ENCODE data around the gene TENM4.
A peak's percentile ranks its signal among the peaks of the same experiment; 100 is the strongest.

TENM4 gene

DNA sequence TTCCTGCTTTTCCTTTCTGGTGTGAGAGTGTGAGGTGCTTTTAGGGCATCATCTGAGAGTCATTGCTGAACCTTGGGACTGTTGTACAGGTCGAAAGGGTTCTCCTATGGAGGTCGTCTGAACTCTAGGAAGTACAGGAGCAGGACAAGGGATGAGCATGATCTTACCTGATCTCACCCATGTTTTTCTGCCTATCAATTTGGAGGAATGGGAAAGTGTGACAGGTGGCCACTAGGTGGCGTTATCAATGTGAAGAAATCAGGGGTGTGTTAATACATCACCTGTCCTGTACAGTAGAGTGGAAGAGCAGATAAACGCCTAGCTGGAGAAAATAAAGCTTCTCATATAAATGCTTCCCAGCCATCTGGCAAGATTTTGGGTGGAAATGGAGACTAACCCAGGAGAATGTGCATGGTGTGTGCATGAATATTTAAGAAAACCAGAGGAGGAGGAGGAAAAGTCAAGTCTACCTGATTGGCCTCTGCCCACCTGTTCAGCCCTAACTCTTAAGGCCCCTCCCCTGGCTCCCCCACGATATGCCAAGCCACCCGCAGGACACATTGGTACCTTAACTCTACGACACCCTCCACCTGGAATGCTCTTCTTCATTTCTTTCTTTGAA lies 794.2 kb downstream of the TENM4 start:
- no peaks in the 10 kb centered on the region for H3K79me2 ChIP-seq (ENCODE audit: control insufficient read depth, low read length)
- H3K9me3 ChIP-seq (ENCODE audit: control insufficient read depth, insufficient read depth, low read length), result no peaks in the 10 kb centered on the region
- no peak overlapping the region for H3K4me2 ChIP-seq (ENCODE audit: low read length)
- H3K27ac ChIP-seq (ENCODE audit: low read depth, low read length), result no peak overlapping the region
- no peaks in the 10 kb centered on the region for H3K36me3 ChIP-seq (ENCODE audit: control insufficient read depth, low read length)
- H3K9me2 ChIP-seq (replicated peaks; ENCODE audit: control insufficient read depth, low read length), result no peaks in the 10 kb centered on the region
- H4K20me1 ChIP-seq (ENCODE audit: control insufficient read depth, insufficient read depth, low read depth, low read length), result no peaks in the 10 kb centered on the region
- H3F3A ChIP-seq (ENCODE audit: control insufficient read depth, insufficient read depth), result no peaks in the 10 kb centered on the region
- no peak for TF ChIP-seq EZH2phosphoT487 (IDR thresholded peaks at IDR 0.05; ENCODE audit: borderline replicate concordance, low read length)
- TF ChIP-seq, protein P1, sequence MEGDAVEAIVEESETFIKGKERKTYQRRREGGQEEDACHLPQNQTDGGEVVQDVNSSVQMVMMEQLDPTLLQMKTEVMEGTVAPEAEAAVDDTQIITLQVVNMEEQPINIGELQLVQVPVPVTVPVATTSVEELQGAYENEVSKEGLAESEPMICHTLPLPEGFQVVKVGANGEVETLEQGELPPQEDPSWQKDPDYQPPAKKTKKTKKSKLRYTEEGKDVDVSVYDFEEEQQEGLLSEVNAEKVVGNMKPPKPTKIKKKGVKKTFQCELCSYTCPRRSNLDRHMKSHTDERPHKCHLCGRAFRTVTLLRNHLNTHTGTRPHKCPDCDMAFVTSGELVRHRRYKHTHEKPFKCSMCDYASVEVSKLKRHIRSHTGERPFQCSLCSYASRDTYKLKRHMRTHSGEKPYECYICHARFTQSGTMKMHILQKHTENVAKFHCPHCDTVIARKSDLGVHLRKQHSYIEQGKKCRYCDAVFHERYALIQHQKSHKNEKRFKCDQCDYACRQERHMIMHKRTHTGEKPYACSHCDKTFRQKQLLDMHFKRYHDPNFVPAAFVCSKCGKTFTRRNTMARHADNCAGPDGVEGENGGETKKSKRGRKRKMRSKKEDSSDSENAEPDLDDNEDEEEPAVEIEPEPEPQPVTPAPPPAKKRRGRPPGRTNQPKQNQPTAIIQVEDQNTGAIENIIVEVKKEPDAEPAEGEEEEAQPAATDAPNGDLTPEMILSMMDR (IDR thresholded peaks at IDR 0.05; ENCODE audit: low read depth, low read length, poor library complexity, severe bottlenecking), result peak; percentile 92
- no peaks in the 10 kb centered on the region for H3K4me1 ChIP-seq (ENCODE audit: control insufficient read depth, low read length)
- no peaks in the 10 kb centered on the region; the same call in 1 of the 2 replicates for H3K27me3 ChIP-seq (ENCODE audit: control insufficient read depth, low read length)
- no peak overlapping the region for H3K4me3 ChIP-seq (ENCODE audit: low read length)

DNA sequence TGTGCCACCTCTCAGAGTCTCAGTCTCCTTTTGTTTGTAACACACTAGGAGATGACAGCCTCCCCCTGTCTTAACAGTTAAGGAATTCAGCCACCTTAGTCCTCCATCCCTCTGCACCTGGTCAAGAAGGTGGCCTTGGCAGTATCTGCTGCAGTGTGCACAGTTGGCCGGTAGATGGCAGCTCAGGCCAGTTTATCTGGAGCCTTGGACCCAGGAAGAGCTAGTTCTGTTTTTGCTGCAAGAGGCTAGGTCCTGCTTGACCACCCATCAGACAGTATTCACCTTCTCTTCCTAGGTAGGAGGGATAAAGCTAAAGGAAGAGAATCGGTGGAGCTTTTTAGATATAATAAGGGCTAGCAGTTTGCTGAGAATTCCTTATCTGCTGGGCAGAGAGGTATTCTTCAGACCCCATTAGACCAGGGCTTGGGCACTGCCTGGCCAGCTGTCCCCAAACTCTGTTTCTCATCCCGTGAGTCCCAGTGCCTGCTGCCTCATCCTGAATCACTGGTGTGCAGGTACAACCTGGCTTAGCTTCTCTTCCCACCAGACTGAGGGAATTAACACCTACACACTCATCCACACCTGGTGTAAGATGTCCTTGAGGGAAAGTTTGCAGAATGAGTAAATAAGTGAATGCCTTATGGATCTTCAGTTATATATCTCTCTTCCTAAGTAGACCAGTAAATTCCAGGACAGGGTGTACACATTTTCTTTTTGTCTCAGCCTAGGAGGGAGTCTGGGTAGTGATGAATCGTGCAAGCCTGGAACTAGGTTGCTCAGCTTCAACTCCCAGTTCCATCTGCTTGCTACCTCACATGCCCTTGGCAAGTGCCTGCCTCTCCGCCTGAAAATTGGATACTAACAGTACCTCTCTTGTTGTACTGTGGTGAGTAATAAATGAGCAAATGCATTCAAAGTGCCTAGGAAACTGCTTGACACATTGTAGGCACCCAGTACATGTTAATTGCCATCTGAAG lies 795.3 kb downstream of the TENM4 start:
- no peaks in the 10 kb centered on the region for H3K9me3 ChIP-seq (ENCODE audit: control insufficient read depth, insufficient read depth, low read length)
- H3K27me3 ChIP-seq (ENCODE audit: control insufficient read depth, low read length), result no peaks in the 10 kb centered on the region; the same call in 1 of the 2 replicates
- no peaks in the 10 kb centered on the region for H3K36me3 ChIP-seq (ENCODE audit: control insufficient read depth, low read length)
- no peak overlapping the region for H3K4me2 ChIP-seq (ENCODE audit: low read length)
- no peaks in the 10 kb centered on the region for H3F3A ChIP-seq (ENCODE audit: control insufficient read depth, insufficient read depth)
- no peaks in the 10 kb centered on the region for H4K20me1 ChIP-seq (ENCODE audit: control insufficient read depth, insufficient read depth, low read depth, low read length)
- TF ChIP-seq EZH2phosphoT487 (IDR thresholded peaks at IDR 0.05; ENCODE audit: borderline replicate concordance, low read length), result no peak
- TF ChIP-seq, protein P1 (IDR thresholded peaks at IDR 0.05; ENCODE audit: low read depth, low read length, poor library complexity, severe bottlenecking), result peak; percentile 94
- no peak overlapping the region for H3K27ac ChIP-seq (ENCODE audit: low read depth, low read length)
- H3K4me3 ChIP-seq (ENCODE audit: low read length), result no peak overlapping the region
- no peaks in the 10 kb centered on the region for H3K79me2 ChIP-seq (ENCODE audit: control insufficient read depth, low read length)
- H3K9me2 ChIP-seq (replicated peaks; ENCODE audit: control insufficient read depth, low read length), result no peaks in the 10 kb centered on the region
- H3K4me1 ChIP-seq (ENCODE audit: control insufficient read depth, low read length), result no peaks in the 10 kb centered on the region

DNA sequence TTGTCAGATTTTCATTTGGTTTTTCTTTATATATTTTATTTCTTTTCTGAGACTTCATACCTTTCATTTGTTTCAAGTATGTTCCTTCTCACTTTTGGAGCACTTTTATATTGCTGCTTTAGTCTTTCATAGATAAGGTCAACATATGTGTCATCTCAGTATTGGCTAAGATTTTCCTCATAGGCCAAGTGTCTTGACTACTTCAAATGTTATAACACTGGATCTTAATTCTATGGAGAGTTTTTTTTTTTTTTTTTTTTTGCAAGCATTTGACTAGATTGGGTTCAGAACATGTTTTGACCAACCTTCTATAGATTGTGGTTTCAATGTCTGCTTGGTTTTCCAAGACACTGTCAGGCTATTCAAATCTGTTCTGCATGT lies 797.2 kb downstream of the TENM4 start:
- no peaks in the 10 kb centered on the region for H3K79me2 ChIP-seq (ENCODE audit: control insufficient read depth, low read length)
- no peaks in the 10 kb centered on the region for H3F3A ChIP-seq (ENCODE audit: control insufficient read depth, insufficient read depth)
- no peak for TF ChIP-seq EZH2phosphoT487 (IDR thresholded peaks at IDR 0.05; ENCODE audit: borderline replicate concordance, low read length)
- TF ChIP-seq, protein P1 (IDR thresholded peaks at IDR 0.05; ENCODE audit: low read depth, low read length, poor library complexity, severe bottlenecking), result no peak
- H3K4me2 ChIP-seq (ENCODE audit: low read length), result no peak overlapping the region
- H3K36me3 ChIP-seq (ENCODE audit: control insufficient read depth, low read length), result no peaks in the 10 kb centered on the region
- H3K9me3 ChIP-seq (ENCODE audit: control insufficient read depth, insufficient read depth, low read length), result no peaks in the 10 kb centered on the region
- H3K9me2 ChIP-seq (replicated peaks; ENCODE audit: control insufficient read depth, low read length), result no peaks in the 10 kb centered on the region
- no peaks in the 10 kb centered on the region for H3K4me1 ChIP-seq (ENCODE audit: control insufficient read depth, low read length)
- no peaks in the 10 kb centered on the region for H4K20me1 ChIP-seq (ENCODE audit: control insufficient read depth, insufficient read depth, low read depth, low read length)
- no peak overlapping the region for H3K27ac ChIP-seq (ENCODE audit: low read depth, low read length)
- H3K27me3 ChIP-seq (ENCODE audit: control insufficient read depth, low read length), result no peaks in the 10 kb centered on the region; the same call in 1 of the 2 replicates
- H3K4me3 ChIP-seq (ENCODE audit: low read length), result no peak overlapping the region

All from DOHH2 (cell line).